Measurements from ENCODE around the gene C3orf70. TPM values are rescaled to one million over a fixed set of nuclear protein-coding genes. Genes with fewer than 3 reads are reported as not detected.

C3orf70 gene
- total RNA-seq, 1 donor from 2014 or later, result 26.8 TPM

DNA sequence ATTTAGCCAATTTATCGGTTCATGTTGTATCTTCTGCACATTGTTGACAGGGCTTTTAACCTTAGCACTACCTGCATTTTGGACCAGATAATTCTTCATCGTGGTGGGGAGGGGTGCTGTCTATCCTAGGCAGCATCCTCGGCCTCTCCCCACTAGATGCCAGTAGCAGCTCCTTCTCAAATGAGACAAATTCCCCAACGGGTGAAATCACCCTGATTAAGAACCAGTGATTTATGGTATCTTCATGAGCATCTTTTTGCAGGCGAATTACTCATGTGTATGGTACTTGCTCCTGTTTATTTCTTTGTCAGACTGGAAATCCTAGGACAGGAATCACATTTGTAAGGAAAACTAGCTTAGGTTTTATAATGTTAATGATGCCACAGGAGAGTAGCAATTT, 68.0 kb downstream of the C3orf70 start:
- DNase-seq, result no peak

DNA sequence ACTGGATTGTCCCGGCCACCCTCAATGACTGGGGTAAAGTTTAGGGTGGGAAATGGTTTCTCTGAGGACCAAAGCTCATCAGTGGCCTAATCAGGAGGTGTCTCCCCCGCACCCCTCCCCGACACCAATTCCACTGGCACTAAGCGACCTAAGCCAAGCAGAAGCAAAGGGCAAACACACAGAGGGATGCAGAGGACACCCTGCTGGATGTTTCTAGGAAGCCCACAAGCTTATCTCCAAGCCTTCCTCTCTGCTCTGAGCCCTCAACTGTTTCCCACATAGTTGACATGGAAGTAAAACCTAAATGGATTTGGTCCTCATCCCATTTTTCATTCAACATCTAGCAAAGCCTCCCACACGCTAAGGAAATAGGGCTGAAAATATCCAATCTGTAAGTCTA, 68.5 kb downstream of the C3orf70 start:
- no peak for DNase-seq

- DNase-seq, result no peak
These were observed 70.0 kb downstream of the C3orf70 start for GRCh38 chr3:185082829-185083228.

GRCh38 chr3:185082149-185082548, 70.7 kb downstream of the C3orf70 start:
- DNase-seq, result no peak

DNA sequence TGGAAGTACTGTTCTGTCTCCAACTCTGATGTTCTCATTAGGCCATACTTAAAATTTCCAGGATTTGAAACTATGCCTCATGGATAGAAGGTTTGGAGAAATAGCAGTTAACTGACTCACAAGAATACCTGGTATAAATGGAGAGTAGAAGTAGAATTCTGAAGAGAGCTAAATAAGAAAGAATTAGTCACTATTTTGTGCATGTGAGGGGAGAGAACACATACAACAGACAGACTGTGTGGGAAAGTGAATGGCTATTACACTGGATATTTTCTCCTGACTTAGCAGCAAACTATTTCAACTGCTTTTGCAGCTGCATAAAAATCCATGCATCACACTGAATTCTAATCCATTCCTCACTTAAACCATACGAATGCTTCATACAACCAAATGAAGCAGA, 71.3 kb downstream of the C3orf70 start:
- no peak for DNase-seq

DNA sequence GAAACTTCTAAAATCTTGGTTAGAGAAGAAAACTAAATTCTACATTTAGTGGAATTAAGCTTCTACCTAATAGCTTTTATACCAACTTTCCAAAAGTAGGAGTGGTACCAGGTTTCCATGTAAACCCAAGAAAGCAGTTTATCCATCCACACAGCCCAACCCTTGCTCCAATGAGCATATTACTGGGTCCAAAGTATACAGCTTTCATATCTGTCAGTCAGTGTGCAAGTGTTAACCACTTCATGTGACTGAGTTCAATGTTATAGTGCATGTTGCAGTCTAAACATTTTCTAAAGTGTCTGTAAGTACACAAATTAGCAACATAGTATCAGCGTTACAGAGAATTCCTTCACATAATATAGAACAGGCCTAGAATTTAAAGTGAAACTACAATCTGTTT, 73.2 kb downstream of the C3orf70 start:
- DNase-seq, result no peak

- no peak for DNase-seq
These were observed 76.6 kb downstream of the C3orf70 start for GRCh38 chr3:185076219-185076618.

DNA sequence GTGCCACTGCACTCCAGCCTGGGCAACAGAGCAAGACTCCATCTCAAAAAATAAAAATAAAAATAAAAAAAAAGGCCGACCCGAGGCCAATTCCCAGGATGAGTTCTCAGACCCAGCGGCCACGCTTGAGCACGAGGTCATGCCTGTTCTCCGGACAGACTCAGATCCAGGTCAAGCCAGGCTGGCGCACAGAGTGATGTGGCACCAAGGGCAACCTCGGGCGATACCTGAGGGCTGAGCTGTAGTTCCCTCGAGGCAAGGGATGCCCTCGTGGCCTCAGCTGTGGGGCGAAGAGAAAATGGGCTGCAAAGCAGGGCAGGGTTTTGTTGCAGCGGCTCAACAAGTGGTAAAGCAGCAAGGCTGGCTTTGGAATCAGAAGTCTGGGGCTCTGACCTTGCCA, 77.3 kb downstream of the C3orf70 start:
- no peak for DNase-seq

- no peak for DNase-seq
These were observed 81.5 kb downstream of the C3orf70 start for GRCh38 chr3:185071287-185071800.

GRCh38 chr3:185070491-185071286, 82.2 kb downstream of the C3orf70 start:
- DNase-seq, result no peak

DNA sequence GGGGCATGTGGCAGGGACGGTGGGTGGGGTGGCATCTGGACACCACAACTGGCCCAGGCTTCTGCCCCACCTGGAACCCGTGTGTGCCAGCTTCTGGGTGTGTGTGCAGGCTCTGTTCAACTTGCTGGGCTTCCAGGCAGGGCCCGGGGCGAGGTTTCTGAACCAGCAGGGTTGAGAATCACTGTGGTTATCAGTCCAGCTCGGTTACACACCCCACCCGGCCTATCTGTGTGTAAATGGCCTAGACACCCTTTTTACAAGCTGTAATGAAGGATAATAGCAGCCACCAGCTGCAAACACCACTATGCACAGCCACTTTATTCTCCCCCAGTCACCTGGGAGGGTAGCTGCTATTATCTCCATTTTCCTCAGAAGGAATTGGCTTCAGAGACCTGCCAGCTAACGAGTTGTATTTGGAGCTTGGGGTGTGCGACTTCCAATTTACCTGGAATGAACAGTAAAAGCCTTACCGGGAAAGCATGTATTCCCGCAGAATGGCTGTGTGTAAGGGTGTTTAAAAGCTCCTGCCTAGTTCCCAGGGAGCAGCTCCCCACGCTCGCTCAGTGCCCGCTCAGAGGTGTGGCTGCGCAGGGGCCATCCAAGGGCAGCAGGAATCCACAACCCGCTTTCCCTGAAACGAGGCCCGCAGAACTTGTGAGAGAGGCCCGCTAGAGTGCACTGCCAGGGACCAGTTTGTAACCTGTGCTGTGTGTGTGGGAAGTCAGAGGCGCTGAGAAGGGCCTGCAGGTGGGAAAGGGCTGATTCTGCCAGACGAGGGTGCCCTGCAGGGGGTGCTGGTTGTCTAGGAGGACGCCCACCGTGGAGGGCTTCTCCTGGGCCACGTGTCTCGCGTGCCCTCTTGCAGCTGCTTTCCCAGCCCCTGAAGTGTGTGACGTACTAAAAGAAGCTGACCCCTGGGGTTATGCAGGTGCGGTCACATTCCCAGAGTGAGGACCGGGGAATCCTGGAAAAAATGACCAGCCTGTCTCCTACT, 83.5 kb downstream of the C3orf70 start:
- DNase-seq, result no peak

DNA sequence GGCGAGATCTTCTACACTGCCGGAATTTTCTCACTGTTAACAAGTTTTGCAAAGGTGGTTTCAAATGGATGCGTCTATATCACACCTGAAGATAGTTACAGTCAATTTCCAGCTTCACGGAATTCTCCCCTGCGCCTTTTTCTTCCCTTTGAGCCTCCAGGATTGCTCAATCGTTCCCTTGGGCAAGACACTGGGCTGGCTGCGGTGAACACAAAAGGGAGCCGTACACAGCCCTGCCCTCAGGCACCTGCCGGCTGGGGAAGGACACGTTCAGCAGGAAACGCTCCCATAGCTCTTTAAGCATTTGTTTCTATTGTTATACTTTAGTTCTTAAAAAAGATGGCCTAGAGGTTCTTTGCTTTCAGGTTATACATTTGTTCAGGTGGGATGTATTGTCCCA, 85.7 kb downstream of the C3orf70 start:
- no peak for DNase-seq

GRCh38 chr3:185066251-185066650, 86.6 kb downstream of the C3orf70 start:
- DNase-seq, result no peak

- no peak for DNase-seq
These were observed 87.8 kb downstream of the C3orf70 start for GRCh38 chr3:185065059-185065458.

GRCh38 chr3:185063431-185063830, 89.4 kb downstream of the C3orf70 start:
- DNase-seq, result no peak

DNA sequence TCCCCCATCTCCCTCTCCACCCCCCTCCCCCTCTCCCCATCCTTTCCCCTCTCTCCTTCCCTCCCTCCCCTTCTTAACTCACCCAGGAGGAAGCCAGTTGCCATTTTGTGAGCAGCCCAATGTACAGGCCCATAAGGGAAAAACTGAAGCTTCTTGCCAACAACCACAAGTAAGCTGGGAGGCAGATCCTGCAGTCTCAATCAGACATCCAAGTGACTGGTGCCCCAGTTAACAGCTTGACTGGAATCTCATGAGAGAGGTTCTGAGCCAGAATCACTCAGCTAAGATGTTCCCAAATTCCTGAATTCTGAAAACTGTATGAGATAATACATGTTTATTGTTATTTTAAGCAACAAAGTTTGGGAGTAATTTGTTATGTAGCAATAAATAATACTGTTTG, 90.7 kb downstream of the C3orf70 start:
- no peak for DNase-seq

DNA sequence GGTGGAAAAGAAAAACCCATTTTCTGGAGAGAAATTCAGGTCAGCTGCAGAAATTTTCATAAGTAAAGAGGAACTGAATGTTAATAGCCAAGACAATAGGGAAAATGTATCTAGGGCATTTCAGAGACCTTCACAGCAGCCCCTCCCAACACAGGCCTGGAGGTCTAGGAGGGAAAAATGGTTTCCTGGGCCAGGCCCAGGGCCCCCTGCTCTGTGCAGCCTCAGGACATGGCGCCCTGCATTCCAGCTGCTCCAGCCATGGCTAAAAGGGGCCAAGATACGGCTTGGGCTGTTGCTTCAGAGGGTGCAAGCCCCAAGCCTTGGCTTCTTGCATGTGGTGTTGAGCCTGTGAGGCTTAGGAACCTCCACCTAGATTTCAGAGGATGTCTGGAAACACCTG, 92.2 kb downstream of the C3orf70 start:
- DNase-seq, result no peak

GRCh38 chr3:185059766-185060165, 93.1 kb downstream of the C3orf70 start:
- no peak for DNase-seq

GRCh38 chr3:185058796-185059195, 94.1 kb downstream of the C3orf70 start:
- DNase-seq, result no peak

DNA sequence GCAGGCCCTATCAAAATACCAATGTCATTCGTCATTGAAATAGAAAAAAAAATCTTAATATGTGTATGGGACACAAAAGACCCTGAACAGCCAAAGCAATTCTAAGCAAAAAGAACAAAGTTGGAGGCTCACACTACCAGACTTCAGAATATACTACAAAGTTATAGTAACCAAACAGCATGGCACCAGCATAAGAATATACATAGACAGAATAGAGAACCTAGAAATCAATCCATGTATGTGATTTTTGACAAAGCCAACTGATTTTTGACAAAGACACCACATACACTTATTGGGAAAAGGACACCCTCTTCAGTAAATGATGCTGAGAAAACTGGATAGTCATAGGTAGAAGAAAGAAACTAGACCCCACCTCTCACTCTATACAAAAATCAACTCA, 95.0 kb downstream of the C3orf70 start:
- no peak for DNase-seq

DNA sequence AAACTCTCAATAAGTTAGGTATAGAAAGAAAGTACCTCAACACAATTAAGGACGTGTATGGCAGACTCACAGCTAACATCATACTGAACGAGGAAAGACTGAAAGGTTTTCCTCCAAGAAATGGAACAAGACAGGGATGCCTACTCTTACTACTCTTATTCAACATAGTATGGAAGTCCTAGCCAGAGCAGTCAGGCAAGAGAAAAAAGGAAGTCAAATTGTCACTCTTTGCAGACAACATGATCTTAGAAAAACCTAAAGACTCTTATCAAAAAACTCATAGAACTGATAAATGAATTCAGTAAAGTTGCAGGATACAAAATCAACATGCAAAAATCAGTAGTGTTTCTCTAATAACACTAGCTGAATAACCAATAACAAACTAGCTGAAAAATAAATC, 96.0 kb downstream of the C3orf70 start:
- no peak for DNase-seq

DNA sequence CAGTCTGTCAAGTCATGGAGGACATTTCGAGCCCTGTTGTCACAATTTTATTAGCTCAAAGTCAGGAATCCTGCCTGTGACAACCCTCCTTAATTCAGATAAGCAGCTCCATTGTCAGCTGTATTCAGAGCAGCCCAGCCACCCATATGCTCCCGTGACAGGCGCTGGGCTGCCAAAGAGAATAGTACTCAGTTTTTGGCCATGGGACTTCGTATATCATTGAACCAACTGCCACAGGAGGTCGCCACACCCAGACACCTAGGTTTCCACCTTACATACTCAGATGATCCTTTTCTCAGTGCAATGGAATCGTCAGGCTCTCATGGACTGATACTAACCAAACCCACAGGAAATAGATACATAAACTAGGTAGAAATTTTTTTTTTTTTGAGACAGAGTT, 100.2 kb downstream of the C3orf70 start:
- no peak for DNase-seq

- DNase-seq, result no peak
These were observed 101.1 kb downstream of the C3orf70 start for GRCh38 chr3:185051801-185052200.
